Ovary (tissue), 9 donors: ENCODE measurements around the gene CDH18. TPM values are rescaled to one million over a fixed set of nuclear protein-coding genes. Genes with fewer than 3 reads are reported as not detected.

Experiments
- DNase-seq, 5 donors: peaks; one replicate each; pipeline ENCODE4 v3.0.0-alpha.2; 2019 to 2020
- H3K27ac ChIP-seq, 2 donors: fragments of 200-600 bp; one replicate each; pipeline versions ENCODE4 v1.5.1 to v1.8.0; 2019 to 2022
- H3K27me3 ChIP-seq: fragments of 200-600 bp; one replicate; pipeline ENCODE4 v1.8.0; 2022
- H3K36me3 ChIP-seq: fragments of 200-600 bp; sonication (generic); one replicate; pipeline ENCODE4 v1.5.1; 2019
- H3K4me1 ChIP-seq: one replicate; pipeline ENCODE4 v1.8.1; 2013; ENCODE audit warnings: mild to moderate bottlenecking, moderate library complexity; ENCODE audit not compliant: insufficient read depth
- H3K4me3 ChIP-seq: fragments of 200-600 bp; sonication (generic); one replicate; pipeline ENCODE4 v1.5.1; 2017
- H3K9me3 ChIP-seq, 2 donors: fragments of 200-600 bp in 1 of 2; sonication (generic) in 1 of 2; one replicate each; pipeline versions ENCODE4 v1.5.1 to v1.8.1; 2013 to 2019; ENCODE audit warnings: mild to moderate bottlenecking in 1 of 2, moderate library complexity in 1 of 2
- EP300 ChIP-seq: sonication (generic); formaldehyde crosslinking; IDR thresholded peaks from one replicate; pipeline ENCODE4 v1.6.1; 2017; ENCODE audit warnings: antibody characterized with exemption
- POLR2A ChIP-seq: fragments of 450-650 bp; IDR thresholded peaks from one replicate; pipeline ENCODE4 v1.6.1; 2017; ENCODE audit warnings: antibody characterized with exemption, mild to moderate bottlenecking, moderate library complexity
- WGBS, 3 donors: extraction: QIAGEN DNeasy Blood & Tissue Kit in 1 of 3; methylation state at CpG; one replicate each; pipeline versions ENCODE4 v1.1.5 to v1.1.7; 2013 to 2017; 5-methylcytosine and 5-hydroxymethylcytosine counted together
- intact Hi-C, 4 donors: fragments of 100-400 bp; cut with DNase I; formaldehyde crosslinking; loops; one replicate each; pipeline versions ENCODE4 v1.11.0 to v1.15.1; 2022 to 2023
- polyA plus RNA-seq, 2 donors: library from polyadenylated mRNA; stranded (reverse); fragments of 200-250 nt in 1 of 2; fragments of 350-450 nt in 1 of 2; fragmentation: Illumina TruSeq in 1 of 2; extraction: RNeasy Lipid Tissue Mini Kit (QIAGEN cat#74804) in 1 of 2; gene quantifications; one replicate each; pipeline ENCODE4 v1.2.3, GENCODE V29; 2013 to 2014
- total RNA-seq, 7 donors: library from RNA; depleted of rRNA in 2 of 7; stranded (reverse); fragments of >200 nt in 2 of 7; fragmentation: NEBNext Ultra II Directional in 3 of 7; extraction: Animal tissue kit (Norgen Biotek cat#: 25700) in 3 of 7; gene quantifications; one replicate each; pipeline versions ENCODE4 v1.1.0 to v1.2.4, GENCODE V29; 2016 to 2023
- TF ChIP-seq, protein P1 (sequence below), 3 donors: fragments of 450-650 bp in 2 of 3; fragments of 200-600 bp in 1 of 3; IDR thresholded peaks; one replicate each; pipeline versions ENCODE4 v1.5.1 to v1.8.0; 2016 to 2022; ENCODE audit warnings: antibody characterized with exemption in 3 of 3, mild to moderate bottlenecking in 1 of 3
- donor health status: DM: no; HTN: no; CAD: no; lungs with moderate emphysema.
- donor health status: DM: no; HTN: no; CAD: no.
- donor health status: Bipolar disorder and iron deficiency.
- donor health status: DM: yes; HTN: yes; CAD: no.
- donor health status: DM: no; HTN: no; CAD: no.
- donor health status: DM: yes; HTN: yes; CAD: no.

Gene CDH18
- total and polyA plus RNA-seq, 9 donors, result 0.06 to 0.27 TPM; not detected in 7

DNA sequence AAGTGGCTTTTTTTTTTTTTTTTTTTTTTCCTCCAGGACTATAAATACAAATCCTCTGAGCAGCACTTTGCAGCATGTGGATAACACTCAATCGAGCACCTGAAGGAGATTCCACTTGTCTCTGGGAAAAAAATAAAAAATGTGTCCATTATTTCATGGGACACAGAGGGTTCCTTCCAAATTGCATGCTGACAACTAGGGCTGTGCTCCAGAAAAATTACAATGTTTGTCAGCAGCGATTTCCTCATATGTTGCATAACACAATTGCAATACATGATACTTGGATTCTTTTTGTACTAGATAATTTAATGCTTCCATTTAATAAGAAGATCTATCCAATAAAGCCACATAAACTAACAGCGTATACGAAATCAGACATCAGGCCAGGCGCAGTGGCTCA, 84.4 kb downstream of the CDH18 start:
- TF ChIP-seq EP300 (no peak), POLR2A (no peak)

DNA sequence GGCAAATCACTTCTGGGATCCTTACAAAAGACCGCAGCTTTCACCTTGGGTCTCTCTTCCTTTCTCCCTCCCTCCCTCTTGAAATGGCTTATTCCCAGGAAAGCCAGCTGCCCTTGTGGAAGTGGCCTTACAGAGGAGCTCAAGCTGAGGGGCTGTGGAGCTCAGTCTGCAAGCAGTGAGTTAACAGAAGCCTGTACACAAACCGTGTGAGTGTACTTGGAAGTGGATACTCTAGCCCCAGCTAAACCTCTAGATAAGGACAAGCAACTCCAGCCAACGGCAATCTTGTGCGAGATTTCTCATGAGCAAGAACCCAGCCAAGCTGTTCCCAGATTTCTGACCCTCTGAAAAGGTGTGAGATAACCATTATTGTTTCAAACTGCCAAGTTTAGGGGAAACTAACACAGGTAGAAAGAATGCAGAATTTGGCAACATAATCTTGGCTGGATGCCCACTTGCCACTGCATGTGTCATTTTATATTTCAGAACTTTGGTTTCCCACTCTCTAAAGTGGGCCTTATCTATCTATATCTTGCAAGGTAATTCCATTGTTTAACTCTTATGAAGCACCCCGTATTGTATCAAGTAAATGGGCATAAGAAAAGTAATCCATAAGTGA, 85.6 kb downstream of the CDH18 start:
- H3K9me3 ChIP-seq, result no peaks in the 10 kb centered on the region
- no peaks in the 10 kb centered on the region for H3K27me3 ChIP-seq
- no peak overlapping the region for H3K4me3 ChIP-seq
- H3K27ac ChIP-seq, result no peak overlapping the region
- no peak for TF ChIP-seq POLR2A
- TF ChIP-seq EP300, result no peak
- TF ChIP-seq, protein P1, sequence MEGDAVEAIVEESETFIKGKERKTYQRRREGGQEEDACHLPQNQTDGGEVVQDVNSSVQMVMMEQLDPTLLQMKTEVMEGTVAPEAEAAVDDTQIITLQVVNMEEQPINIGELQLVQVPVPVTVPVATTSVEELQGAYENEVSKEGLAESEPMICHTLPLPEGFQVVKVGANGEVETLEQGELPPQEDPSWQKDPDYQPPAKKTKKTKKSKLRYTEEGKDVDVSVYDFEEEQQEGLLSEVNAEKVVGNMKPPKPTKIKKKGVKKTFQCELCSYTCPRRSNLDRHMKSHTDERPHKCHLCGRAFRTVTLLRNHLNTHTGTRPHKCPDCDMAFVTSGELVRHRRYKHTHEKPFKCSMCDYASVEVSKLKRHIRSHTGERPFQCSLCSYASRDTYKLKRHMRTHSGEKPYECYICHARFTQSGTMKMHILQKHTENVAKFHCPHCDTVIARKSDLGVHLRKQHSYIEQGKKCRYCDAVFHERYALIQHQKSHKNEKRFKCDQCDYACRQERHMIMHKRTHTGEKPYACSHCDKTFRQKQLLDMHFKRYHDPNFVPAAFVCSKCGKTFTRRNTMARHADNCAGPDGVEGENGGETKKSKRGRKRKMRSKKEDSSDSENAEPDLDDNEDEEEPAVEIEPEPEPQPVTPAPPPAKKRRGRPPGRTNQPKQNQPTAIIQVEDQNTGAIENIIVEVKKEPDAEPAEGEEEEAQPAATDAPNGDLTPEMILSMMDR (IDR thresholded peaks at IDR 0.05), result no peak
- no peak for DNase-seq
- WGBS, 3 donors, result 41 to 59% (median 44%) methylated on average over 5 of the region's 5 CpGs
- intact Hi-C loops, result no loop called here
- no peaks in the 10 kb centered on the region for H3K36me3 ChIP-seq
- no peaks in the 10 kb centered on the region for H3K4me1 ChIP-seq

More for the DNA sequence above, 84.4 kb downstream of the CDH18 start:
- Histone ChIP-seq H3K4me1 (no peaks in the 10 kb centered on the region), H3K9me3 (no peaks in the 10 kb centered on the region), H3K27ac (no peak overlapping the region), H3K27me3 (no peaks in the 10 kb centered on the region), H3K4me3 (no peak overlapping the region), H3K36me3 (no peaks in the 10 kb centered on the region)
- 89 to 95% (median 92%) methylated on average over 5 of the region's 5 CpGs for WGBS, 3 donors
- DNase-seq, result no peak
- intact Hi-C loops, result no loop called here

DNA sequence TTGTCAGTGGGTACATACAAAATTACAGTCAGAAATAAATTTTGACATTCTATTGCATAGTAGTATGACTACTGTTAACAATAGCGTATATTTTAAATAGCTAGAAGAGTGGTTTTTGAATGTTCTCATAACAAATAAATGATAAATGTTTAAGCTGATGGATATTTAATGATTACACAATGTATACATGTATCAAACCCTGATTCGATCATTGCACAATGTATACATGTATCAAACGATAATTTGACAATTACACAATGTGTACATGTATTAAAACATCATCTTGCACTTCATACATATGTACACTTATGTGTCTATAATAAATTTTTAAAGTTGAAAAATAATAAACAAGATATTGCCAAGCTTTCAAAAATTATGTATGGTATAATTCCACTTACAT, 87.7 kb downstream of the CDH18 start:
- Histone ChIP-seq H3K4me3 (no peak overlapping the region), H3K27ac (no peak overlapping the region), H3K27me3 (no peaks in the 10 kb centered on the region), H3K36me3 (no peaks in the 10 kb centered on the region), H3K9me3 (no peaks in the 10 kb centered on the region), H3K4me1 (no peaks in the 10 kb centered on the region)
- no peak for DNase-seq
- WGBS, 3 donors, result 89 to 94% (median 89%) methylated on average over 3 of the region's 3 CpGs
- intact Hi-C loops, result no loop called here
- TF ChIP-seq POLR2A (no peak), EP300 (no peak)
- TF ChIP-seq, protein P1 (IDR thresholded peaks at IDR 0.05), result no peak

DNA sequence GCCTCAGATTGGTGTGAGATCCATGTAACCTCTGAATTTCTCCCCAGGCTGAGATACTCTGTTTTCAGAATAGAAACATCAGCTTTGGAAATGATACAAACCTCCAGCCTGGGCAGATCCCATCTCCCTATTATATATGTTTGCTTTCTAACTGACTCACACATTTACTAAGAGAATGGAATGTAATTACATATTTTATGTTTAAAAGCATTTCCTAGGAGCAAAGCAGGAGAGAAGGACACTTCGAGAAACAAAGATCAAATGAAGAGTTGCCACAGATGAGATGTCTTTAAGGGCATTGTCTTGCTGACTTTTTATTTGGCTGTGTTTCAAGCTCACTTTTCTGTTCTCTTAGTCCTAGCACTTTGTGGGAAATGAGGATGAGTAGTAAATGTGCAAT, 96.3 kb downstream of the CDH18 start:
- 18 to 35% (median 20%) methylated on average over 1 of the region's 1 CpG for WGBS, 3 donors
- H3K9me3 ChIP-seq, result no peaks in the 10 kb centered on the region
- TF ChIP-seq EP300 (no peak), POLR2A (no peak)
- TF ChIP-seq, protein P1 (IDR thresholded peaks at IDR 0.05), result no peak
- H3K4me1 ChIP-seq, result no peaks in the 10 kb centered on the region
- H3K4me3 ChIP-seq, result no peak overlapping the region
- H3K27me3 ChIP-seq, result no peaks in the 10 kb centered on the region
- no peak overlapping the region for H3K27ac ChIP-seq
- H3K36me3 ChIP-seq, result no peaks in the 10 kb centered on the region
- no peak for DNase-seq
- intact Hi-C loops, result no loop called here

DNA sequence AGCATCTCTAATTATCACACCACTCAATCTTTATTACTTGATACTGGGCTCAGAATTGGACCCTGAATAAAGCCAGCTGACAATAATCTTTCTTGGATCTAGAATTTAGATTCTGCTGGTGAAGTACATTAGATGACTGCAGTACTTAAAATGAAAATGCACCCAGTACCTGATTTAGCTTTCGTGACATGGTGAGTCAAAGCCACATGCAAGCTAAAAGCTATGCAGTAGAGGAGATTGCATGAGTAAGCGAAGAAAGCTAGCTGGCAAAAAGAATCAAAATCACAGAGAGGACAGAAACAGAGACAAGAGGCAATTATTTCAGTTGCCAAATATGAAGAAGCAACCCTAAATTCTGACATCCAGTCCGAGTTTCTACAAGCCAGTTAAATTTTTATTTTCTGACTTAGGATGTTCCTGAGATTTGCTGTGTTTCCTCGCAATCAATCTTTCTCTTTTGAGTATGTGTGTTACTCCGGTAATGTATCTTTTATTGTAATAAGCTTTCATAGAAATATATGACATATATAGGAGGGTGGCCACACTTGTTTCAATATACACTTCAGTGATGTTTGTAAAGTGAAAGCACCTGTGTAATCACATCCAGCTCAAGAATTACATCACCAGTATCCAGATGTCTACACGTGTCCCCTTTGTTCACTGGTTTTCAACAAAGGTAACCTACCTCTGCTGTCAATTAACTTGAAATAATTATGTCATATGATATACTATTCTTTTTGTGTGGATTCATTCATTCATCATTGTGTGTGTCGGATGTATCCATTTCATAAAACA, 101.7 kb downstream of the CDH18 start:
- no peak overlapping the region for H3K27ac ChIP-seq
- 84 to 88% (median 84%) methylated on average over 7 of the region's 7 CpGs for WGBS, 3 donors
- no peak for TF ChIP-seq EP300
- no peak for TF ChIP-seq POLR2A
- TF ChIP-seq, protein P1 (IDR thresholded peaks at IDR 0.05), result no peak
- no peak for DNase-seq
- no peak overlapping the region for H3K4me3 ChIP-seq
- no peaks in the 10 kb centered on the region for H3K36me3 ChIP-seq
- no peaks in the 10 kb centered on the region for H3K9me3 ChIP-seq
- intact Hi-C loops, result no loop called here
- no peaks in the 10 kb centered on the region for H3K4me1 ChIP-seq
- no peaks in the 10 kb centered on the region for H3K27me3 ChIP-seq
